Glutamatergic neuron (in vitro differentiated cells): Measurements from ENCODE around the gene RAPGEF1. TPM values are rescaled to one million over a fixed set of nuclear protein-coding genes. Genes with fewer than 3 reads are reported as not detected.
"Not testable (repeated sequence)": the region's sequence is repeated elsewhere in the genome, so short reads cannot be mapped to it uniquely, and the experiment has no call there.

ENCODE experiments used
- DNase-seq: peaks from one replicate; pipeline ENCODE4 v3.0.0; 2022
- H3K27ac Mint-ChIP-seq: one replicate; pipeline ENCODE4 v1.8.0; 2020; ENCODE audit warnings: mild to moderate bottlenecking, mixed read lengths, inconsistent platforms; ENCODE audit not compliant: unreplicated experiment
- H3K27me3 Mint-ChIP-seq: one replicate; pipeline ENCODE4 v1.8.0; 2020; ENCODE audit warnings: mild to moderate bottlenecking, moderate library complexity, mixed read lengths, inconsistent platforms; ENCODE audit not compliant: unreplicated experiment
- H3K36me3 Mint-ChIP-seq: one replicate; pipeline ENCODE4 v1.8.0; 2020; ENCODE audit warnings: mild to moderate bottlenecking, mixed read lengths, inconsistent platforms; ENCODE audit not compliant: unreplicated experiment
- H3K4me1 Mint-ChIP-seq: one replicate; pipeline ENCODE4 v1.8.0; 2020; ENCODE audit warnings: mild to moderate bottlenecking, low read depth, mixed read lengths, inconsistent platforms; ENCODE audit not compliant: unreplicated experiment
- H3K4me3 Mint-ChIP-seq: one replicate; pipeline ENCODE4 v1.8.0; 2020; ENCODE audit warnings: mild to moderate bottlenecking, mixed read lengths, inconsistent platforms; ENCODE audit not compliant: unreplicated experiment
- H3K9me3 Mint-ChIP-seq: one replicate; pipeline ENCODE4 v1.8.0; 2020; ENCODE audit warnings: mild to moderate bottlenecking, moderate library complexity, mixed read lengths, inconsistent platforms; ENCODE audit not compliant: unreplicated experiment
- CTCF ChIP-seq: fragments of 200-600 bp; sonication (generic); IDR thresholded peaks from one replicate; pipeline ENCODE4 v1.5.0; 2021; ENCODE audit not compliant: partially characterized antibody, unreplicated experiment
- total RNA-seq: library from RNA; stranded (reverse); fragmentation: NEBNext Ultra II Directional; extraction: Animal tissue kit (Norgen Biotek cat#: 25700); gene quantifications from one replicate; pipeline ENCODE4 v1.2.1, GENCODE V29; 2021; ENCODE audit not compliant: unreplicated experiment

The RAPGEF1 gene
- total RNA-seq, 1 donor from 2014 or later = 319 TPM

GRCh38 chr9:131759017-131759647 lies 19.3 kb upstream of the RAPGEF1 start:
- peaks cover 13% of the 10 kb centered on the region for H3K4me1 Mint-ChIP-seq
- no peaks in the 10 kb centered on the region for H3K36me3 Mint-ChIP-seq
- H3K27me3 Mint-ChIP-seq = peaks cover 3% of the 10 kb centered on the region
- DNase-seq = no peak
- H3K4me3 Mint-ChIP-seq = no peak overlapping the region
- no peak for TF ChIP-seq CTCF
- H3K9me3 Mint-ChIP-seq = peaks cover 1% of the 10 kb centered on the region
- H3K27ac Mint-ChIP-seq = no peak overlapping the region

GRCh38 chr9:131757549-131757948 lies 17.7 kb upstream of the RAPGEF1 start:
- Mint-ChIP-seq H3K27ac (no peak overlapping the region), H3K27me3 (peaks cover 3% of the 10 kb centered on the region), H3K4me1 (peaks cover 13% of the 10 kb centered on the region), H3K9me3 (peaks cover 1% of the 10 kb centered on the region), H3K4me3 (no peak overlapping the region), H3K36me3 (no peaks in the 10 kb centered on the region)
- TF ChIP-seq CTCF = no peak
- DNase-seq = no peak

- peaks cover 3% of the 10 kb centered on the region for H3K27me3 Mint-ChIP-seq
- no peak overlapping the region for H3K27ac Mint-ChIP-seq
- no peaks in the 10 kb centered on the region for H3K36me3 Mint-ChIP-seq
- peak; percentile 74 for TF ChIP-seq CTCF
- peaks cover 11% of the 10 kb centered on the region for H3K4me1 Mint-ChIP-seq
- no peaks in the 10 kb centered on the region for H3K9me3 Mint-ChIP-seq
- peak; percentile 95 for DNase-seq
- H3K4me3 Mint-ChIP-seq = no peak overlapping the region
Measured at GRCh38 chr9:131755541-131756198, 15.8 kb upstream of the RAPGEF1 start.

- no peak overlapping the region for H3K27ac Mint-ChIP-seq
Measured at GRCh38 chr9:131754846-131755245, 15.0 kb upstream of the RAPGEF1 start.

GRCh38 chr9:131753751-131754150 lies 13.9 kb upstream of the RAPGEF1 start:
- not testable (repeated sequence) for H3K27me3 Mint-ChIP-seq, H3K27ac Mint-ChIP-seq, H3K4me1 Mint-ChIP-seq, H3K4me3 Mint-ChIP-seq, DNase-seq, H3K36me3 Mint-ChIP-seq, H3K9me3 Mint-ChIP-seq

More at GRCh38 chr9:131754846-131755245, 15.0 kb upstream of the RAPGEF1 start:
- DNase-seq = no peak
- no peak for TF ChIP-seq CTCF
- Mint-ChIP-seq H3K9me3 (no peaks in the 10 kb centered on the region), H3K36me3 (no peaks in the 10 kb centered on the region), H3K4me3 (no peak overlapping the region), H3K4me1 (peaks cover 11% of the 10 kb centered on the region), H3K27me3 (peaks cover 3% of the 10 kb centered on the region)
